ENCODE results near the gene C19orf12.
"Not testable (repeated sequence)": the region's sequence is repeated elsewhere in the genome, so short reads cannot be mapped to it uniquely, and the experiment has no call there.

Gene C19orf12

GRCh38 chr19:29714371-29714952, 599 bp downstream of the C19orf12 start:
- TF ChIP-seq, protein P1, sequence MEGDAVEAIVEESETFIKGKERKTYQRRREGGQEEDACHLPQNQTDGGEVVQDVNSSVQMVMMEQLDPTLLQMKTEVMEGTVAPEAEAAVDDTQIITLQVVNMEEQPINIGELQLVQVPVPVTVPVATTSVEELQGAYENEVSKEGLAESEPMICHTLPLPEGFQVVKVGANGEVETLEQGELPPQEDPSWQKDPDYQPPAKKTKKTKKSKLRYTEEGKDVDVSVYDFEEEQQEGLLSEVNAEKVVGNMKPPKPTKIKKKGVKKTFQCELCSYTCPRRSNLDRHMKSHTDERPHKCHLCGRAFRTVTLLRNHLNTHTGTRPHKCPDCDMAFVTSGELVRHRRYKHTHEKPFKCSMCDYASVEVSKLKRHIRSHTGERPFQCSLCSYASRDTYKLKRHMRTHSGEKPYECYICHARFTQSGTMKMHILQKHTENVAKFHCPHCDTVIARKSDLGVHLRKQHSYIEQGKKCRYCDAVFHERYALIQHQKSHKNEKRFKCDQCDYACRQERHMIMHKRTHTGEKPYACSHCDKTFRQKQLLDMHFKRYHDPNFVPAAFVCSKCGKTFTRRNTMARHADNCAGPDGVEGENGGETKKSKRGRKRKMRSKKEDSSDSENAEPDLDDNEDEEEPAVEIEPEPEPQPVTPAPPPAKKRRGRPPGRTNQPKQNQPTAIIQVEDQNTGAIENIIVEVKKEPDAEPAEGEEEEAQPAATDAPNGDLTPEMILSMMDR (conservative IDR thresholded peaks at IDR 0.05; ENCODE audit: low read depth, low read length) = no peak
- no peak for DNase-seq (ENCODE audit: low read depth)

GRCh38 chr19:29712744-29713516, 2.1 kb downstream of the C19orf12 start:
- TF ChIP-seq, protein P1 (conservative IDR thresholded peaks at IDR 0.05; ENCODE audit: low read depth, low read length) = no peak
- H3K4me3 ChIP-seq (ENCODE audit: low read length) = no peak overlapping the region
- no peak for DNase-seq (ENCODE audit: low read depth)

More at GRCh38 chr19:29714371-29714952, 599 bp downstream of the C19orf12 start:
- peak overlapping the region; percentile 80 for H3K4me3 ChIP-seq (ENCODE audit: low read length)

- TF ChIP-seq, protein P1 (conservative IDR thresholded peaks at IDR 0.05; ENCODE audit: low read depth, low read length) = no peak
- H3K4me3 ChIP-seq (ENCODE audit: low read length) = no peak overlapping the region
- no peak for DNase-seq (ENCODE audit: low read depth)
Observed at GRCh38 chr19:29711584-29712132, 3.4 kb downstream of the C19orf12 start.

- not testable (repeated sequence) for H3K4me3 ChIP-seq (ENCODE audit: low read length); DNase-seq (ENCODE audit: low read depth)
Observed at GRCh38 chr19:29709440-29709798, 5.6 kb downstream of the C19orf12 start.

DNA sequence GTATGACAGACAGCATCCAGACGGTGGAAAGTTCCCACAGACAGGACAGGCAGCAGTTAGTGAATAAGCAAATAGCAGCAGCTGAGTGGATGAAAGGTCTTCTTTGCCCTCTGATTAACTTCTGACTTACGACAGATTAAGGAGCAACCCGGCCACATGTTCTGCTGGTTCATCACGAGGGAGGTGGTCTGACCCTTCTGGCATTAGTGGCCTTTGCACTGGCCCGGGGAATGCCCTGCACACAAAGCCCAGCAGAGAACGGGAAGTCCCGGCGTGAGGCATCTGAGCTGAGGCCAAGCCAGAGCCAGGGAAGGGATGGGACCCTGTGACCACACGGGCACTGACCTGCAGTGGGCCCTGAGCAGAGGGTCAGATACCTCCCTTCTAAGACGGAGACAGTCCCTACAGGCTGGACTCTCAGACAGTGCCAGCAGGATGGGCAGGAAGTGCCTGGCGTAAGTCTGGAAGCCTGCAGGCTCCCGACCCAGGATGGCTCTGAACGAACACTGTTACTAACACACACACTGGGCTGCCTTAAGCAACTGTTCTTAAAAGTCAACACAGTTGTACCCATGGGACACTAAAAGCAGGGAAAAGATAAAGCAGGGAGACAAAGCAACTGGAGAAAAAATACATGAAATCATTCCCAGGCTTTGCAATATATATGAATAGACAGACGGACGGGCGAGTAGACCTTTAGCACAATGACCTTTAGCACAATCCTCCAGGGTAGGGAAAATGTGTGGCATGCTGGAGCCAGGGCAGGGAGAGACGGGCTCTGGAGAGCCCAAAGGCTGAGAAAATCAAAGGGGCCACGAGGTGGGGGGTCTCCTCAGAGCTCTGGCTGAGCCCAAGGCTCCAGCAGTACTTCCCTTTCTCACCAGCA, 6.3 kb downstream of the C19orf12 start:
- DNase-seq (ENCODE audit: low read depth) = no peak
- TF ChIP-seq, protein P1 (conservative IDR thresholded peaks at IDR 0.05; ENCODE audit: low read depth, low read length) = no peak
- no peak overlapping the region for H3K4me3 ChIP-seq (ENCODE audit: low read length)

DNA sequence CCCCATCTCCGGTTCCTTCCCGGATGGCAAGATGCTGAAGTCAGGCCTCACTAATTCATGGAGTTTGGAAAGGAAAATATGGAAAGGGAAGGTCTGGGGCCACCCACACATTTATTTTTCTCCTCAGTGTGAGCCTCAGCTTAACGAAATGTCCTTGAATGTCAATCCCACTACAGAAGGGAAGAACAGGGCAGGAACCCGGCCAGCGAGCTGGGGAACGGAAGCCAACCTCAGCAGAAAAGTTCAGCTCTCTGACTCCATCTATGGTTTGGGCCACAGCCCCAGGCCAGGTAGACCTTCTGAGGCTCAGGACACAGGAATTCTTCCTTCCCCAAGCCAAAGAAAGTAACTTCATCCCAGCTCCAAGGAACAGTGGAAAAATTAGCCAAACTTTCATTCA, 8.4 kb downstream of the C19orf12 start:
- no peak for DNase-seq (ENCODE audit: low read depth)
- TF ChIP-seq, protein P1 (conservative IDR thresholded peaks at IDR 0.05; ENCODE audit: low read depth, low read length) = no peak
- H3K4me3 ChIP-seq (ENCODE audit: low read length) = no peak overlapping the region

- DNase-seq (ENCODE audit: low read depth) = no peak
- TF ChIP-seq, protein P1 (conservative IDR thresholded peaks at IDR 0.05; ENCODE audit: low read depth, low read length) = no peak
- H3K4me3 ChIP-seq (ENCODE audit: low read length) = no peak overlapping the region
Observed at GRCh38 chr19:29705706-29706105, 9.4 kb downstream of the C19orf12 start.

Data from retinal pigment epithelial cell (primary cell).